Gastrocnemius medialis (tissue), 4 donors: Measurements from ENCODE around the gene SLC25A48.

Experiments
- POLR2A ChIP-seq, 2 donors: fragments of 450-650 bp; IDR thresholded peaks; one replicate each; pipeline ENCODE4 v1.6.1; 2017; ENCODE audit warnings: antibody characterized with exemption in 2 of 2, mild to moderate bottlenecking in 2 of 2, moderate library complexity in 2 of 2
- TF ChIP-seq, protein P1 (sequence below), 5 experiments: fragments of 450-650 bp in 3 of 5; fragments of 200-600 bp in 2 of 5; sonication (generic) in 2 of 5; IDR thresholded peaks in 4 of 5; conservative IDR thresholded peaks in 1 of 5; 1 replicate in 4 of 5; 2 replicates in 1 of 5; pipeline ENCODE4 v1.5.1; 2016 to 2019; ENCODE audit warnings: antibody characterized with exemption in 5 of 5, mild to moderate bottlenecking in 3 of 5, moderate library complexity in 3 of 5

GRCh38 chr5:135826221-135826525 lies 8.3 kb upstream of the SLC25A48 start:
- no peak for TF ChIP-seq POLR2A (IDR thresholded peaks at IDR 0.05)
- TF ChIP-seq, protein P1, sequence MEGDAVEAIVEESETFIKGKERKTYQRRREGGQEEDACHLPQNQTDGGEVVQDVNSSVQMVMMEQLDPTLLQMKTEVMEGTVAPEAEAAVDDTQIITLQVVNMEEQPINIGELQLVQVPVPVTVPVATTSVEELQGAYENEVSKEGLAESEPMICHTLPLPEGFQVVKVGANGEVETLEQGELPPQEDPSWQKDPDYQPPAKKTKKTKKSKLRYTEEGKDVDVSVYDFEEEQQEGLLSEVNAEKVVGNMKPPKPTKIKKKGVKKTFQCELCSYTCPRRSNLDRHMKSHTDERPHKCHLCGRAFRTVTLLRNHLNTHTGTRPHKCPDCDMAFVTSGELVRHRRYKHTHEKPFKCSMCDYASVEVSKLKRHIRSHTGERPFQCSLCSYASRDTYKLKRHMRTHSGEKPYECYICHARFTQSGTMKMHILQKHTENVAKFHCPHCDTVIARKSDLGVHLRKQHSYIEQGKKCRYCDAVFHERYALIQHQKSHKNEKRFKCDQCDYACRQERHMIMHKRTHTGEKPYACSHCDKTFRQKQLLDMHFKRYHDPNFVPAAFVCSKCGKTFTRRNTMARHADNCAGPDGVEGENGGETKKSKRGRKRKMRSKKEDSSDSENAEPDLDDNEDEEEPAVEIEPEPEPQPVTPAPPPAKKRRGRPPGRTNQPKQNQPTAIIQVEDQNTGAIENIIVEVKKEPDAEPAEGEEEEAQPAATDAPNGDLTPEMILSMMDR (IDR thresholded peaks at IDR 0.05 in 4 of 5, conservative IDR thresholded peaks at IDR 0.05 in 1 of 5) = no peak
